Neural cell (in vitro differentiated cells): ENCODE measurements around the gene FGA.
"Not testable (repeated sequence)": the region's sequence is repeated elsewhere in the genome, so short reads cannot be mapped to it uniquely, and the experiment has no call there.

Source experiments
- EZH2 ChIP-seq: fragments of 200-600, 300-800 bp; shearing (Covaris generic), sonication (generic); IDR thresholded peaks from 2 replicates; pipeline ENCODE4 v1.6.1; 2014; ENCODE audit warnings: antibody characterized with exemption, low read length, borderline replicate concordance, mild to moderate bottlenecking; ENCODE audit not compliant: insufficient read depth, poor library complexity, severe bottlenecking
- POLR2AphosphoS5 ChIP-seq: IDR thresholded peaks from 2 replicates; pipeline ENCODE4 v1.6.1; 2012
- REST ChIP-seq: IDR thresholded peaks from 2 replicates; pipeline ENCODE4 v1.6.1; 2012; ENCODE audit warnings: borderline replicate concordance
- SMC3 ChIP-seq: fragments of 450-650 bp; conservative IDR thresholded peaks from 2 replicates; pipeline ENCODE4 v1.6.1; 2014; ENCODE audit warnings: antibody characterized with exemption, mild to moderate bottlenecking, moderate library complexity; ENCODE audit not compliant: poor library complexity
- TF ChIP-seq, protein P1 (sequence below): fragments of 450-650 bp; IDR thresholded peaks from 2 replicates; pipeline ENCODE4 v1.5.1; 2014; ENCODE audit warnings: antibody characterized with exemption, mild to moderate bottlenecking, moderate library complexity; ENCODE audit not compliant: poor library complexity, severe bottlenecking

GRCh38 chr4:154594343-154594742 is 3.8 kb upstream of the FGA start:
- TF ChIP-seq POLR2AphosphoS5, SMC3, EZH2, REST: not testable (repeated sequence)
- TF ChIP-seq, protein P1, sequence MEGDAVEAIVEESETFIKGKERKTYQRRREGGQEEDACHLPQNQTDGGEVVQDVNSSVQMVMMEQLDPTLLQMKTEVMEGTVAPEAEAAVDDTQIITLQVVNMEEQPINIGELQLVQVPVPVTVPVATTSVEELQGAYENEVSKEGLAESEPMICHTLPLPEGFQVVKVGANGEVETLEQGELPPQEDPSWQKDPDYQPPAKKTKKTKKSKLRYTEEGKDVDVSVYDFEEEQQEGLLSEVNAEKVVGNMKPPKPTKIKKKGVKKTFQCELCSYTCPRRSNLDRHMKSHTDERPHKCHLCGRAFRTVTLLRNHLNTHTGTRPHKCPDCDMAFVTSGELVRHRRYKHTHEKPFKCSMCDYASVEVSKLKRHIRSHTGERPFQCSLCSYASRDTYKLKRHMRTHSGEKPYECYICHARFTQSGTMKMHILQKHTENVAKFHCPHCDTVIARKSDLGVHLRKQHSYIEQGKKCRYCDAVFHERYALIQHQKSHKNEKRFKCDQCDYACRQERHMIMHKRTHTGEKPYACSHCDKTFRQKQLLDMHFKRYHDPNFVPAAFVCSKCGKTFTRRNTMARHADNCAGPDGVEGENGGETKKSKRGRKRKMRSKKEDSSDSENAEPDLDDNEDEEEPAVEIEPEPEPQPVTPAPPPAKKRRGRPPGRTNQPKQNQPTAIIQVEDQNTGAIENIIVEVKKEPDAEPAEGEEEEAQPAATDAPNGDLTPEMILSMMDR: not testable (repeated sequence)
